HG03439 (cell line): ENCODE data around the gene SLC13A5.
"Not testable (repeated sequence)": the region's sequence is repeated elsewhere in the genome, so short reads cannot be mapped to it uniquely, and the experiment has no call there.

Experiments
- ATAC-seq: cut with Tn5 transposase; IDR thresholded peaks from one replicate; pipeline ENCODE4 v1.9.1; 2021; ENCODE audit warnings: mild to moderate bottlenecking, moderate library complexity; ENCODE audit not compliant: unreplicated experiment

Gene SLC13A5

GRCh38 chr17:6713130-6713917 is at the start of gene SLC13A5:
Gene SLC13A5 (minus strand): TSS chr17:6713369. CDS start chr17:6713333, 36 bp downstream.
- no peak for ATAC-seq

DNA sequence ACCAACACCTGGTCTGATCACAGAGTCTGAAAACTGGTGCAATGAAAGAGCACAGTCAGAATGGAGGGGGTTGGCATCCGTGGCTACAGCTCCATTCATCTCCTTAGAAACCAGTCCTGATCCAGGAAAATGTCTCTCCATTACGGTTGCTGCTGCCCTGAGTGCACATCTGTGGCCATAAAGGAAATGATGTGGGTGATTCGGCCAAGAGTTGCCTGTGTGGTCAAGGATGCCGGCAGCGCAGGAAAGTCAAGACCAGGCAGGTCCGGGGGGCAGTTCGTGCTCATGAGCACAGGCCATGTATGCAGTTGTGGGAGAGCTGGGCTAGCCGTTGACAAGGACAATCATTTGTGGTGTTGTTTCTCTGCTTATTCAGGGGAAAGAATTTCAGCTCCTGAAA is 48.6 kb upstream of the SLC13A5 start:
- no peak for ATAC-seq

GRCh38 chr17:6757747-6758146 is 44.6 kb upstream of the SLC13A5 start:
- ATAC-seq: no peak

GRCh38 chr17:6756425-6757031 is 43.4 kb upstream of the SLC13A5 start:
- ATAC-seq: no peak

GRCh38 chr17:6755731-6756184 is 42.6 kb upstream of the SLC13A5 start, which contains the start of gene XAF1:
Gene XAF1 (plus strand): TSS chr17:6756046. CDS start chr17:6756079, 33 bp downstream.
- ATAC-seq: no peak

DNA sequence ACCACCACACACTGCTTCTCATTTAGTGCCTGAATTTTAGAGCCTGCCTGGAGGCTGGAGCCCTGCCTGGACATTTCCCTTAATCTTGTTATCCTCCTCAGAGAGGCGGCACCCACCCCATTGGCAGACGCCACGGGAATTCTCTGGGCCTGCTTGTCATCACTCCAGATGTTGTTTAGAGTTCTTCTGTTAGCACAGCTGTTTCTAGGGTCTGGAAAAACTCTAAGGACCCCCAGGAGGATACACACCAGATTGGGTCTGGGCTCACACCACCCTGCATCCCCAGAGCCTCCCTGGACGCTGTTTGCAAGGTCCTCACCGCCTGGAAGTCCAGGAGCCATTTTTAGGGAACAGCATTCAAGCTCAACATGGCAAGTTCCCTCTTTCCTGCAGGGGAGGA is 42.1 kb upstream of the SLC13A5 start:
- no peak for ATAC-seq

DNA sequence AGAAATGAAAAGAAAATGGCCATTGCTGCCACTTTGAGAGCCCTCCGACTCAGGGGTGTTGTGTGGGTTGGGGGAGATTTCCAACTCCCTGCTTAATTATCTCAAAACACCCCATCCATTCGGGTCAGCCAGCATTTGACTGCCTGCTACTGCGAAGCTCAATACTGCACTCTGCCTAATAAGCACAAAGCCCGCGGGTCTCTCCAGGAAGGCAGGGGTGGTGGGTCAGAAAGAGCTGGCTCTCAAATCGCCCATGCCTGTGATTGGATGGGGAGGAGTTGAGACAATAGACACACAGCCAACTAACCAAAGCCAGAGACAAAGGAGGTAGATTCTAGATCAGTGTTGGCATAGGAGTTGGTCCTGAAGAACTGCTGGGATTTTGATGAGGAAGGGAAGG is 40.4 kb upstream of the SLC13A5 start:
- ATAC-seq: no peak

- no peak for ATAC-seq
Measured at GRCh38 chr17:6753006-6753445, 39.9 kb upstream of the SLC13A5 start.

DNA sequence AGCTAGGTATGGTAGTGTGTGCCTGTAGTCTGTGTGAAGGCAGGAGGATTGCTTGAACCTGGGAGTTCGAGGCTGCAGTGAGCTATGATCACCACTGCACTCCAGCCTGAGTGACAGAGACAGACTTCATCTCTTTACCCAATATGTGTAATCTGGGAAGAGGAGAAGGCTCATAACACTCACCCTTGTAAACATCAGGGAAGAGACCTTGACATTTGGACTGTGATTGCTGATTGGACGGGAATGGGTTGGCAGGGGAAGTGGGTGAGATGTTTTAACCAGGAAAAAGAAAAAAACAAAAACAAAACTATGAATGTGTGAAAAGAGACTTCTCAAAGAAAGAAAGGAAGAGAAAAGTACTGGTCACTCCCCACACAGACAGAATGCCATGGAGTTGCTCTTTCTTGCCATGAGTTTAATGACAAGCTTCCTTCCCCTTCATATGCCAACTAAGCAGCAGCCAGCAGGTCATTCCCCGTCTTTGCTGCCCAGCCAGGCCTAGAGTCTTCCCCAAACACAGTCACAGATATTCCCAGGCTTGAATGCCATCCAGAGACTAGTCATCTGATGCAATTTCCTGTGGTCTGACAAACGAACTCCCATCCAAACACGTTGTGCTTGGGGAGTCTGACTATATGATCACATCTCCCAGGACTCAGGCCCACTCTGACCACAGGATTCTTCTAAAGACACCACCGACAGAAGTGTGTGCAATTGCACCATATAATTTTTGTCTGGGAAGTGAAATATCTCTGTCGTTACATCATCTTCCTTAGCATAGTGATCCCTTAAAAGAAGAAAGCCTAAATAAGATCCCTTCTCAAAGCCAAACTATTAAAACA is 39.1 kb upstream of the SLC13A5 start:
- no peak for ATAC-seq

GRCh38 chr17:6749519-6749918 is 36.4 kb upstream of the SLC13A5 start:
- no peak for ATAC-seq

DNA sequence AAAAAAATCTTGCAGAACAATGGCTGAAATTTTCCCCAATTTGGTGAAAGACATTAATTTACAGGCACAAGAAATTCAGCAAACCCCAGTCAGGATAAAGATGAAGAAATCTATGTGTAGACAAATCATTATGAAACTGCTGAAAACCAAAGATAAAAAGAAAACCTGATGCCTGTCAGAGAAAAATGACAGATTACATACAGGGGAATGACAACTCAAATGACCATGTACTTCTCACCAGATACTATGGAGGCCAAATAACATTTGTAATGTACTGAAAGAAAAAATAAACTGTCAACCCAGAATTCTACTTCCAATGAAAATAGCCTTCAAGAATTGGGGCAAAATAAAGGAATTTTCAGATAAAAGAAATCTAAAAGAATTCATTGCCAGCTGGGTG is 35.4 kb upstream of the SLC13A5 start:
- no peak for ATAC-seq

- not testable (repeated sequence) for ATAC-seq
Measured at GRCh38 chr17:6746665-6747064, 33.5 kb upstream of the SLC13A5 start.

- ATAC-seq: no peak
Measured at GRCh38 chr17:6729531-6729930, 16.4 kb upstream of the SLC13A5 start.

- no peak for ATAC-seq
Measured at GRCh38 chr17:6724009-6724408, 10.8 kb upstream of the SLC13A5 start.

- no peak for ATAC-seq
Measured at GRCh38 chr17:6721744-6722143, 8.6 kb upstream of the SLC13A5 start.

- no peak for ATAC-seq
Measured at GRCh38 chr17:6716736-6717135, 3.6 kb upstream of the SLC13A5 start.

DNA sequence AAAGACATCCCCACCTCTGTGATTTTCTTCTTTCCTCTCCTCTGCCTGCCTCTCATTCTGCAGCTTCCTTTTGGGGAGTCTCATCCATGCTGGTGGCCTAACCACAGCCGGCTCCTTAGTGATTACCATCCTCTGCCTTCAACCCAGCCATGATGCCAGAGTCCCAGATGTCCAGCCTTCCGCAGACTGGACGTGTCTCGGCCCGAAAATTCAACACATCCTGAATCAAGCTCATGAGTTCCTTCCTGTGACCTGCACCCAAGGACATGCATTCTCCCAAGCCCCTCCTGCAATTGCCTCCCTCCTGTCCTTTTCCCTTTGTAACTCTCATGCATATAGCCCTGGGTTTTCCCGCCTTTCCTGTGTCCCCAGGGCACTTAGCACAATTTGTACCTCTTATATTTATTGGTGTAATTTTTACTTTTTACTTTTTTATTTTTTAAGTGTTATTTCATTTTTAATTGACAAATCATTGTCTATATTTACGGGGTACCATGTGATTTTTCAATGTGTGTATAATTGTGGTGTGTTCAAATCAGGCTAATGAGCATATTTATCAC is 1.2 kb upstream of the SLC13A5 start:
- ATAC-seq: no peak

- no peak for ATAC-seq
Measured at GRCh38 chr17:6713918-6714271, 726 bp upstream of the SLC13A5 start.

GRCh38 chr17:6712854-6713129 is 377 bp downstream of the SLC13A5 start:
- no peak for ATAC-seq

DNA sequence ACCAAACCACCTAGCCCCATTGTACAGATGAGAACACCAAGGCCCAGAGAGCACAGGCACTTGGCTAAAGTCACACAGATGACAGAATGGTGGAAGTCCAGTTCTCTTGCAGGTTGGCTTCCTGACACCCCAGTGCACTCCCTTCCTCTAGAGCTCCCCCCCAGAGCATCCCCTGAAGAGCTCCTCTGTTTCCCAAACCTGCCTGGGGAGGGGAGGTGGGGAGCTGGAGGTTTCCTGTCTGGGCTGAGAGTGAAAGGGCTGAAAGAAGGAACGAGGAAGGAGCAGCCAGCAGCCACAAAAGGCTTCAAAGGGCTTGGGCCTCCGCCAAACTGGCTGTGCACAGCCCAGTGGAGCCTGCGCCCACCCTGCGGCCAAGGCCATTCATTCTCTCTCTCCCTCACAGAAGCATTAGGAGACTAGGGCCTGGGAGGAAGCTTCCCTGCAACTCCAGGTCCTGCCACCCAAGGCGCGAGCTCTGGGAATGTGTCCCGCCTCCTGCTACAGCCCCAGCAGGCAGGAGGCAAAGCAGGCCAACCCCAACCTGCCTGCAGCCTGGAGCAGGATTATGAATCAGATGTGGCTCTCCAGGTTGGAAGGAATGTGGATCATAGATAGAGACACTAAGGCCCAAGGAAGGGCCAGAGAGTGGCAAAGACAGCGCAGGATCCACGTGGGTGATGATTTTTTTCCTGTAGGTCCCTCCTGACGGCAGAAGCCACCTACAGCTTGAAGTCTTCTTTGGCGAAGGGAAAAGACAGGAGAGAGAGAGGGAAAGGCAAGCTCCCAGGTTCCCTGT is 913 bp downstream of the SLC13A5 start:
- ATAC-seq: no peak

DNA sequence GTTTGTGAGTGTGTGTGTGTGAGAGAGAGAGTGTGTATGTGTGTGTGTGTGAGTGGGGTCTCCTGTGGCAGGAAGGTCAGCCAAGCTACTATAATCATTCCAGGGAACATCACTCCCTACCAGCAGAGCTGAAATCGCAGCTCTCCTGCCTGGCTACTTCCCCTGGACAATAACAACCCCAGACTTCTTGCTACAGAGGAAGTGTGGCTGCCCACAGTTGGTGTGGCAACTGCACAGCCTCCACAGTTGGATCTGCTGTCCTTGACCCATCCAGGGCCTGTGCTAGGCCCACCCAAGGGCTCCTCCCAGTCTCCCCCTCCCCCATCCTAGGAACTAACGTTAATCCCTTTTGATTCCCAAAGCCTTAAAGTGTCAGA is 1.5 kb downstream of the SLC13A5 start:
- ATAC-seq: no peak
